Sigmoid colon (tissue), 4 donors: ENCODE measurements around the gene EPHA10.
"Not testable (repeated sequence)": the region's sequence is repeated elsewhere in the genome, so short reads cannot be mapped to it uniquely, and the experiment has no call there.

ENCODE experiments used
- EP300 ChIP-seq, 4 donors: sonication (generic); formaldehyde crosslinking; IDR thresholded peaks; one replicate each; pipeline ENCODE4 v1.6.1; 2017; ENCODE audit warnings: antibody characterized with exemption in 4 of 4
- POLR2A ChIP-seq, 2 donors: fragments of 450-650 bp; IDR thresholded peaks; one replicate each; pipeline ENCODE4 v1.6.1; 2016; ENCODE audit warnings: antibody characterized with exemption in 2 of 2, mild to moderate bottlenecking in 2 of 2, moderate library complexity in 2 of 2
- POLR2AphosphoS5 ChIP-seq, 4 donors: sonication (generic); formaldehyde crosslinking; IDR thresholded peaks; one replicate each; pipeline ENCODE4 v1.6.1; 2017; ENCODE audit warnings: antibody characterized with exemption in 4 of 4
- TF ChIP-seq, protein P1 (sequence below), 4 experiments: fragments of 450-650 bp in 3 of 4; fragments of 200-600 bp in 1 of 4; IDR thresholded peaks; one replicate each; pipeline ENCODE4 v1.5.1; 2016 to 2019; ENCODE audit warnings: antibody characterized with exemption in 4 of 4, mild to moderate bottlenecking in 3 of 4, moderate library complexity in 2 of 4

DNA sequence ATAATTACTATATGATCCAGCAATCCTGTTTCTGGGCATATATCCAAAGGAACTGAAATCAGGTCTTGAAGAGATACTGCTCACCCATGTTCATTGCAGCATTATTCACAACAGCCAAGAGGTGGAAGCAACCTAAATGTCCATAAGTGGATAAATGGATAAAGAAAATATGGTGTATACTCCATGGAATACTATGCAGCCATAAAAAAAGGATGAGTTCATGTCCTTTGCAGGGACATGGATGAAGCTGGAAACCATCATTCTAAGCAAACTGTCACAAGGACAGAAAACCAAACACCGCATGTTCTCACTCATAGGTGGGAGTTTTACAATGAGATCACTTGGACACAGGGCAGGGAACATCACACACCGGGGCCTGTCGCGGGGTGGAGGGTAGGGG is 26.3 kb downstream of the EPHA10 start:
- not testable (repeated sequence) for TF ChIP-seq EP300, POLR2A, POLR2AphosphoS5 (IDR thresholded peaks at IDR 0.05)
- TF ChIP-seq, protein P1, sequence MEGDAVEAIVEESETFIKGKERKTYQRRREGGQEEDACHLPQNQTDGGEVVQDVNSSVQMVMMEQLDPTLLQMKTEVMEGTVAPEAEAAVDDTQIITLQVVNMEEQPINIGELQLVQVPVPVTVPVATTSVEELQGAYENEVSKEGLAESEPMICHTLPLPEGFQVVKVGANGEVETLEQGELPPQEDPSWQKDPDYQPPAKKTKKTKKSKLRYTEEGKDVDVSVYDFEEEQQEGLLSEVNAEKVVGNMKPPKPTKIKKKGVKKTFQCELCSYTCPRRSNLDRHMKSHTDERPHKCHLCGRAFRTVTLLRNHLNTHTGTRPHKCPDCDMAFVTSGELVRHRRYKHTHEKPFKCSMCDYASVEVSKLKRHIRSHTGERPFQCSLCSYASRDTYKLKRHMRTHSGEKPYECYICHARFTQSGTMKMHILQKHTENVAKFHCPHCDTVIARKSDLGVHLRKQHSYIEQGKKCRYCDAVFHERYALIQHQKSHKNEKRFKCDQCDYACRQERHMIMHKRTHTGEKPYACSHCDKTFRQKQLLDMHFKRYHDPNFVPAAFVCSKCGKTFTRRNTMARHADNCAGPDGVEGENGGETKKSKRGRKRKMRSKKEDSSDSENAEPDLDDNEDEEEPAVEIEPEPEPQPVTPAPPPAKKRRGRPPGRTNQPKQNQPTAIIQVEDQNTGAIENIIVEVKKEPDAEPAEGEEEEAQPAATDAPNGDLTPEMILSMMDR (IDR thresholded peaks at IDR 0.05) = not testable (repeated sequence)
